Colonic mucosa (tissue), 4 donors: ENCODE data around the gene CNTNAP1. TPM values are rescaled to one million over a fixed set of nuclear protein-coding genes. Genes with fewer than 3 reads are reported as not detected.

Source experiments
- DNase-seq: peaks from one replicate; pipeline ENCODE4 v3.0.0-alpha.2; 2020
- H3K27ac ChIP-seq: fragments of 200-600 bp; one replicate; pipeline ENCODE4 v1.8.0; 2021
- H3K27me3 ChIP-seq: fragments of 200-600 bp; one replicate; pipeline ENCODE4 v1.8.0; 2021
- H3K36me3 ChIP-seq: fragments of 200-600 bp; one replicate; pipeline ENCODE4 v1.8.0; 2021
- H3K4me1 ChIP-seq: fragments of 200-600 bp; one replicate; pipeline ENCODE4 v1.8.0; 2021; ENCODE audit warnings: mild to moderate bottlenecking
- H3K4me3 ChIP-seq: fragments of 200-600 bp; one replicate; pipeline ENCODE4 v1.8.0; 2021
- H3K9ac ChIP-seq, 2 donors: one replicate each; pipeline ENCODE4 v1.7.0; 2013; ENCODE audit warnings: control low read depth in 2 of 2, low read depth in 2 of 2, low read length in 2 of 2
- H3K9me3 ChIP-seq: fragments of 200-600 bp; one replicate; pipeline ENCODE4 v1.8.0; 2021
- intact Hi-C: fragments of 100-400 bp; cut with DNase I; formaldehyde crosslinking; loops from one replicate; pipeline ENCODE4 v1.14.1; 2022
- total RNA-seq, 2 donors: library from RNA; stranded (reverse); fragmentation: NEBNext Ultra II Directional in 1 of 2; extraction: Animal tissue kit (Norgen Biotek cat#: 25700) in 1 of 2; gene quantifications; one replicate each; pipeline ENCODE4 v1.2.1, GENCODE V29; 2021
- TF ChIP-seq, protein P1 (sequence below): fragments of 200-600 bp; IDR thresholded peaks from one replicate; pipeline ENCODE4 v1.8.0; 2022; ENCODE audit warnings: antibody characterized with exemption, mild to moderate bottlenecking
- donor health status: healthy.
- donor health status: DM: no; HTN: no; CAD: no.
- donor health status: DM: no; HTN: no; CAD: no.

Gene CNTNAP1
- total RNA-seq, 2 donors from 2014 or later, result 1.5 to 5.0 TPM

DNA sequence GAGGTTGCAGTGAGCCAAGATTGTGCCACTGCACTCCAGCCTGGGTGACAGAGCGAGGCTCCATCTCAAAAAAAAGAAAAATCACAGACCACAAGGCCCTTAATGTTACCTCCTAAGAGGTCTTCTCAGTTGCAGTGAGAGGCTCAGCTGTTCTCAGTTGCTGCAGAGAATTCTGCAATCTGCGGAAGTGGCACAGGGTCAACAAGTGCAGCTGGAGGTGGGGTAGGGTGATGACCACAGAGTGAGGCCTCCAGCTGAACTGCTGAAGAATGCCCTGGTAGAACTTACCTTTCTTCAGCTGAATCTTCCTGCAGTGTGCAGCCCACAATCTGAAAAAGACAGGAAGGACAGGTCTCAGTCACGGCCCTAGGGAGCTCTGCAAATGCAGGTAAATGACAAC lies 26.3 kb downstream of the CNTNAP1 start:
- Histone ChIP-seq H3K4me1 (no peaks in the 10 kb centered on the region), H3K27me3 (no peaks in the 10 kb centered on the region), H3K4me3 (no peak overlapping the region), H3K27ac (no peak overlapping the region), H3K36me3 (peaks cover 27% of the 10 kb centered on the region), H3K9ac (no peak overlapping the region), H3K9me3 (no peaks in the 10 kb centered on the region)
- TF ChIP-seq, protein P1, sequence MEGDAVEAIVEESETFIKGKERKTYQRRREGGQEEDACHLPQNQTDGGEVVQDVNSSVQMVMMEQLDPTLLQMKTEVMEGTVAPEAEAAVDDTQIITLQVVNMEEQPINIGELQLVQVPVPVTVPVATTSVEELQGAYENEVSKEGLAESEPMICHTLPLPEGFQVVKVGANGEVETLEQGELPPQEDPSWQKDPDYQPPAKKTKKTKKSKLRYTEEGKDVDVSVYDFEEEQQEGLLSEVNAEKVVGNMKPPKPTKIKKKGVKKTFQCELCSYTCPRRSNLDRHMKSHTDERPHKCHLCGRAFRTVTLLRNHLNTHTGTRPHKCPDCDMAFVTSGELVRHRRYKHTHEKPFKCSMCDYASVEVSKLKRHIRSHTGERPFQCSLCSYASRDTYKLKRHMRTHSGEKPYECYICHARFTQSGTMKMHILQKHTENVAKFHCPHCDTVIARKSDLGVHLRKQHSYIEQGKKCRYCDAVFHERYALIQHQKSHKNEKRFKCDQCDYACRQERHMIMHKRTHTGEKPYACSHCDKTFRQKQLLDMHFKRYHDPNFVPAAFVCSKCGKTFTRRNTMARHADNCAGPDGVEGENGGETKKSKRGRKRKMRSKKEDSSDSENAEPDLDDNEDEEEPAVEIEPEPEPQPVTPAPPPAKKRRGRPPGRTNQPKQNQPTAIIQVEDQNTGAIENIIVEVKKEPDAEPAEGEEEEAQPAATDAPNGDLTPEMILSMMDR, result no peak
- intact Hi-C loops, result no loop called here
- no peak for DNase-seq

DNA sequence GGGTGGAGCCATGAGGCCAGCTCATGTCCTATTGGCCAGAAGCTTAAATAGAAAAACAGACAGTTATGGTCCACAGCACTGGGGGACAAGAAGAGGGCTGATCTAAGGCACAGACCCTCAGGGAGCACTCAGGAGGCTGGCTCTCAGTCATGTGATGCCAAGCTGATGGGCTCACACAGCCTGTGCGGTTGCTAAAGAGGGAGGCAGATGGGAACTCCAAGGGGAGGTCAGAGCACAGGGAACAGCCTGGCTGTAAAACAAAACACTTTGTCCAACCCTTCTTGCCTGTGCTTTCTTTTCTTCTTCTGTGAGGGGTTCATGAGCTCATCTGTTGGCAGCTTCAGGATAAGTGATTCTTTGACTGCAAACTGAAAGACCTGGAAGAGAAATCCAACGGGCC lies 27.2 kb downstream of the CNTNAP1 start:
- Histone ChIP-seq H3K4me1 (no peaks in the 10 kb centered on the region), H3K9me3 (no peaks in the 10 kb centered on the region), H3K27me3 (no peaks in the 10 kb centered on the region), H3K36me3 (peaks cover 24% of the 10 kb centered on the region), H3K9ac (no peak overlapping the region), H3K4me3 (no peak overlapping the region), H3K27ac (no peak overlapping the region)
- intact Hi-C loops, result no loop called here
- TF ChIP-seq, protein P1, result no peak
- no peak for DNase-seq

DNA sequence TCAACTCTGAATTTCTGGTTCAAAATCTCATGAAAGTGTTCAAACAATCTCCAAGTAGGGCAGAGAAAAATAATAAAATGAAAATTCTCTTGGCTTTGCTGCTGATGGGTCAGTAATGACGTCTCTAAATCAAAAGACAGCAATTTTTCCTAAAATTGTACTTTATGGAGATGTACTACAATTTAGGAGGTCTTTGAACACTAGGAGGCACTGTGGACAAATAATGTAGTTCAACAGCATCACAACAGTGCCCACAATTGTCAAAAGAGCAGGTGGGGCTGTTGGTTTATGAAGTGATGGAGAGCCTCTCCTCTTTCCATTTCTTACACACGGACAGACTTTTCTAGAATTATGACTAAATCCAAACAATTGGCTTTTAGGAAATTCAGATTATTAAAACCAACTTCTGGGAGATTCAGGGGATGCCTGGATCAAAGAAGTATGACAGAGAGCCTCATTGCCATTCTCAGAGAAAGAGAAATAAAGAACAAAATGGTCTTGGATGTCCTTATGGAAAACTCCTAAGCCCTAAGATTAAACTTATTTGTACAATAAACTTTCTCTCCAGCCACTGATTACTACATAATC lies 38.8 kb downstream of the CNTNAP1 start:
- Histone ChIP-seq H3K9ac (no peak overlapping the region), H3K27me3 (no peaks in the 10 kb centered on the region), H3K27ac (no peak overlapping the region), H3K4me3 (no peak overlapping the region), H3K9me3 (no peaks in the 10 kb centered on the region), H3K36me3 (peaks cover 23% of the 10 kb centered on the region), H3K4me1 (no peaks in the 10 kb centered on the region)
- intact Hi-C loops, result loop anchor here (5.0 kb wide), 2 partner anchors 41 to 111 kb away; partner anchors contain the start of genes PSME3 and RAMP2
- TF ChIP-seq, protein P1, result peak; percentile 58
- peak; percentile 48 for DNase-seq

DNA sequence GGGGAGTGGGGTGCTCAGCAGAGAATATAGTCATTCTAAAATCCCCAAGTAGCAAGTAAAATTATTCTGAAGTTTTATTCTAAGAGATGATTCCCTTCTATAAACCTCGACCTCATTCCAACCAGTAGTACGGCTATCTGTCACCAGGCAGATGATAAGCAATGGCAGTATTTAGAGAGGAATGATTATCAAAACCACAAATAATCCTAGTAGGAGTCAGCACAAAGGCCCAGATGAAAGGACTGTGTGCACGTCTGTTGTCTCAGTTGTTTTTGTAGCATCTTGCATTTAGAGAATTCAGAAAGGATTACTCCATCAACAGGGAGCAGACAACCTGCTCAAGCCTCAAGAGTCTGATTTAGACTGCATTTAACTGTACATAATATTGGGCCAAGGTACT lies 41.3 kb downstream of the CNTNAP1 start:
- Histone ChIP-seq H3K9me3 (no peaks in the 10 kb centered on the region), H3K9ac (no peak overlapping the region), H3K27me3 (no peaks in the 10 kb centered on the region), H3K4me1 (no peaks in the 10 kb centered on the region), H3K27ac (no peak overlapping the region), H3K36me3 (peaks cover 19% of the 10 kb centered on the region), H3K4me3 (no peak overlapping the region)
- DNase-seq, result no peak
- intact Hi-C loops, result loop anchor here (5.0 kb wide), 2 partner anchors 39 to 109 kb away; partner anchors contain the start of genes PSME3 and RAMP2
- TF ChIP-seq, protein P1, result no peak

DNA sequence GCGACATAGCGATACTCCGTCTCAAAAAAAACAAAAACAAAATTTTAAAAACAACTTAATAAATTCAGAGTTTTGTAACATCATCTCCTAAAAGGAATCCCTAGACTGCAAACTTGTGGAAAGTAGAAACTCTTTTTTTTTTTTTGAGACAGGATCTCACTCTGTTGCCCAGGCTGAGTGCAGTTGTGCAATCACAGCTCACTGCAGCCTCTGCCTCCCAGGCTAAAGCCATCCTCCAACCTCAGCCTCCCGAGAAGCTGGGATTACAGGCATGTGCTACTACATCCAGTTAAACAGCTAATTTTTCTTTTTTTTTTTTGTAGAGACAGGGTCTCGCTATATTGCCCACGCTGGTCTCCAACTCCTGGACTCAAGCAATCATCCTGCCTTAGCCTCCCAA lies 42.8 kb downstream of the CNTNAP1 start:
- H3K36me3 ChIP-seq, result peaks cover 15% of the 10 kb centered on the region
- TF ChIP-seq, protein P1, result no peak
- H3K9me3 ChIP-seq, result no peaks in the 10 kb centered on the region
- H3K27me3 ChIP-seq, result no peaks in the 10 kb centered on the region
- H3K27ac ChIP-seq, result no peak overlapping the region
- H3K4me3 ChIP-seq, result no peak overlapping the region
- no peak for DNase-seq
- intact Hi-C loops, result no loop called here
- H3K9ac ChIP-seq, result no peak overlapping the region
- H3K4me1 ChIP-seq, result no peaks in the 10 kb centered on the region
